COLO668 (cell line): ENCODE data around the gene KIAA0513.
A peak's percentile ranks its signal among the peaks of the same experiment; 100 is the strongest.

Experiments used
- DNase-seq: peaks from one replicate; lab custom pipeline; 2025; ENCODE audit not compliant: unreplicated experiment; lab: John Stamatoyannopoulos, UW

Gene KIAA0513

DNA sequence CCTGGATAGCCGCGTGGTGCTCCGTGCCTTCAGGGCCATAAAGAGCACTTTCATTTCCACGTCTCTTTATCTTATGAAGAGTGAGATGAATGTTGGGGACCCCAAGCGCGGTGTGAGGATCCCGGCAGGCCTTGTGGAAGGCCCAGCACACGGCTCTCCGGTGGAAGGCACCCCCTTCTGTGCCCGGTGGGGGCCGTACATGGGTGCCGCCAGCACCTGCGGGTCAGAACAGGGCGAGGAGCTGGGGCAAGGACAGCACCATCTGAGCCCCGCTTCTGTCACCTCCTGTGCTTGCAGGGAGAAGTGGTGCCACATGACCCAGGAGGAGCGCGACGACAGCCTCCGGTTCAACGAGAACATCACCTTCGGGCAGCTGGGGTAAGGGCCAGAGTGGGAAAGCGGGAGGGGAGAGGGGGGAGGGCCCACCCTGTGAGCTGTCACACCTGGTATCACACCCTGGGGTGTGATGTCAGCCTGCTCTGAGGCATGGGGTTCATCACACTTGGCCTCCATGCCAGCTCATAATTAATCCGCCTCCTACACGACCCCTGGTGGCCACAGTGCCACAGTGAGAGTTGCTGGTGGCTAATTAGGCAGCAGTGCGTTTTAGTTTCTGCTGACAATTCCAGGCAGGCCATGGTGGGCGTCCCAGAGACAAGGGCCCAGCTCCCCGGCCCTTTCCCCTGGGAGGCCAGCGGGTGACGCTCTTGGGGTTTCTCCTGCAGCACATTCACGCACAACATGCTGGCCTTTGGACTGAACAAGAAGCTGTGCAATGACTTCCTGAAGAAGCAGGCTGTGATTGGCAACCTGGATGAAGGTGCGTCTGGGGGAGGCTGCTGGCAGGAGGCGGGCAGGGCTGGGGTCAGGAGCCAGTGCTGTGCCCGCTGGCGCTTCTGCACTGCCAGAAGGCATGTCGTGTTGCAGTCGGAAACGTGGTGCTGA lies 59.0 kb downstream of the KIAA0513 start:
- DNase-seq: peak; percentile 71

- no peak for DNase-seq
Measured at GRCh38 chr16:85087899-85088569, 60.4 kb downstream of the KIAA0513 start.

DNA sequence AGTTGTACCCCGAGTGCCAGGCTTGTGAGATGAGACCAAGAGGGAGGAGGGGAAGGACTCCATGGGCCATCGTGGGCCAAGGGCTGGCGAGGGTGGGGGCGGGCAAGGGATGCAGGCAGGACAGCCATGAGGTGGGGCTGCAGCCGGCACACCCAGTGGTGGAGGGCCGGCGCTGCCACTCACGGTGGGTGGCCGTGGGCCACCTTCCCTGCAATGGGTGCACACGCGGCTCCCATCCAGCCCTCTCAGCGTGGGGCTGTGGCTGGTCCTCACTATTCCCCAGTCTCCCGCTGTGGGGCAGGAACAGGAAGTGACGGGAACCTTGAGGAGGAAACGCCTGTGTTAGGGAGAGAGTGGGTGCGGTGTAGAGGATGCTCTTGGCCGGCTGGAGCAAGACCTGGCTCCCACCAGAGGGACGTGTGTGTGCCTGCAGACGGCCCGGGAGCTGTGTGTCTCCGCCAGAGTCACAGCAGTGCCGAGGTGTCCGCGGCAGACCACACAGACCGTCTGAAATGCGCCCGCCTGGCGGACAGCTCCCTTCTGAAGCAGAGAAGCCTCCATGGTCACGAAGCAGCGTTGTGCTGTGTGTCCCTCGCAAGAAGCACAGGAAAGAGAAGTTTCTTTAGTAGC lies 61.1 kb downstream of the KIAA0513 start:
- DNase-seq: no peak

- DNase-seq: no peak
Measured at GRCh38 chr16:85089525-85089924, 61.9 kb downstream of the KIAA0513 start.

GRCh38 chr16:85090181-85090580 lies 62.6 kb downstream of the KIAA0513 start:
- DNase-seq: no peak

DNA sequence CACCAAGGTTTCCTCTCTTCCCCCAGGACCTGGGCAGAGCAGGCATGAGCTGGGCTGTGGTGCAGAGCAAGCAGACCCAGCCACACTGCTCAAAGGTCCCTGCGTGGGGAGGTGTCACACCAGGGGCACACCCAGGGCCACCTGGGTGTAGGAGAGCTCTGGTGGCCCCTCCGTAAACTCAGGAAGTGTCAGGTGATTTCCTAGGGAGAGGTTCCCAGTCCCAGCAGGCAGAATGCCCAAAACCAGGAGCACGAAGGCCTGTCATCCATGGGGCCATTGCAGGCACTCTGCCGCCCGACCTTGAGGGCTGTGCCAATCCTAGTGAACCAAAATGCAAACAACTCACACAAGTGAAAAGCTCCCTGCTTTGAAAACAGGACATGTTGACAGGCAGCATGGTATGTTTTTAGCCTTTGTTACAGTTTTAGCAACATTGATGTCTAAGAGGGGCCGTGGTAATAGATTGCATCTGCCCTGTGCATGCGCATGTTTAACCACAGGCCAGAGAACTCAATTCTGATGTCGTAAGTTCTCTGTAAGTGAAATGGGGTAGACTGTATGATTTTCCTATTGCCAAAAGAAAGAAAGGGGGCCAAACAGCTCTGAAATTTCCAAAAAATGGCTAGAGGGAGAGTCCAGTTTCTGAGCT lies 63.4 kb downstream of the KIAA0513 start:
- DNase-seq: no peak

DNA sequence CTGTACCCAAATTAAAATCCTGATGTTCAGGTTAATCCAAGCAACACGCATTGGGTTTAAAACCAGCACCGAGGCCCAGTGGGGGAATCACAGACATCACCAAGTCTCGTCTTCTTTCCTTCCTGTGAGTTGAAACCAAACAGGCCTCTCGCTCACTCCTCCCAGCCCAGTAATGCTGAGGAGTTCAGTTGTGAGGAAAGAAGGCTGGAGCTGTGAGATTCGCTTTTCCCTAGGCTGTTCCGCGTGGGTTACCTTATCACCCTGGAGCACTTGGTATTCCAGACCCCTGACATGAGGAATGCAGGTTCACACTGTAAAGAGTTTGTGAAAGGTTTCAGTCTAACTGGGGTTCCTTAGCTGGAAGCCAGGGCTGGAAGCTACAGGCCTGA lies 63.9 kb downstream of the KIAA0513 start:
- DNase-seq: no peak

DNA sequence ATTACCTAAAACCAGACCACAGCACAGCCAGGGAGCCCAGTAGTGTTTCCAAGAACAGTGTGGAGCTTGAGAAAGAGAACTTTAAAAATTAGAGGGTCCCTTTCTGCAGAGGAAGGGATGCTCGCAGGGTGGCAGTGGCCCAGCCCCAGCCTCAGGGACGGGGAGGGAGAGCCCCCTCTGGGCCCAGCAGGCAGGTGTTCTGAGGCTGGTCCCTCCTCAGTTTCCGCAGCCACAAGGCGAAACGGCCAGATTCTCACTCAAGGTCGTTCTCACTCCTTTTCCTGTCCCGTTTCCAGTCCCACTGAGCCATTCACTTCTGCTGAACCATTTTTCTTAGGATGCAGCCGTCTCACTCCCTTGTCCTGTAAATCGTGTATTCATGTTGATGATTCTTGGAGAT lies 64.7 kb downstream of the KIAA0513 start:
- DNase-seq: no peak

- DNase-seq: no peak
Measured at GRCh38 chr16:85092851-85093250, 65.3 kb downstream of the KIAA0513 start.

DNA sequence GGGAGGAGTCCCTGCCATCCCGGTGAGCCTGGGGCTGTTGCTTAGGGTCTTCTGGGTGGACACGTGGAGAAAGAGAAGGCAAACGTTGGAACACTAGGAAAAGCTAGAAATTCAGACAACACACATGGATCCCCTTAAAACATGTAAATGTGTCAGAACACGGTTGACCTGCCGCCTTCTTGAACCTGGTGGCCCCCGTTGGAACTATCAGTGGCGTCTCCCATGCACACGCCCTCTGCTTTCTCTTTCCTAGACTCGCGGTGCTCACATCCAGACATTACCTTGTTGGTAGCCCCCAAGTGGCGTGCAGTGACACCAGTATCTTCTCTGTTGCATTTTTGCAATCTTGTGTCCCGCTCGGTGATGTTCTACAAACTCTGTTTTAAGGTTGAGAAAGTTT lies 66.1 kb downstream of the KIAA0513 start:
- DNase-seq: no peak

- no peak for DNase-seq
Measured at GRCh38 chr16:85094176-85094805, 66.7 kb downstream of the KIAA0513 start.

GRCh38 chr16:85094812-85095211 lies 67.2 kb downstream of the KIAA0513 start:
- no peak for DNase-seq

DNA sequence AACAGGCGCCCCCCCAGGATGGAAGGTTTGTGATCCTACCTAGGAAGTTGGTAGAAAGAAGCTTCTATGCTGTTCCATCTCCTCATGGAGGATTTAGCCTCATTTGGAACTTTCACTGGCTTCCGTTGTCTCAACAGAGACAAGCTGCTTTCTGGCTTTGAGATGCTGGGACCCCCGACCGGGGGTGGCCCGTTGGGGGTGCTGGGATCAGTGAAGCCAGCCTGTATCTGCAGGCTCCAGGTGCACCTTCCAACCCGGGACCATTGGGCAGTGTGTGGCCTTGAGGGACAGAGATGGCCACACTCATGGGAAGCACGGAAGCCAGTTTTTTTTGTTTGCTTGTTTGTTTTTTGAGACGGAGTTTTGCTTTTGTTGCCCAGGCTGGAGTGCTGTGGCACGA lies 69.3 kb downstream of the KIAA0513 start:
- DNase-seq: no peak

DNA sequence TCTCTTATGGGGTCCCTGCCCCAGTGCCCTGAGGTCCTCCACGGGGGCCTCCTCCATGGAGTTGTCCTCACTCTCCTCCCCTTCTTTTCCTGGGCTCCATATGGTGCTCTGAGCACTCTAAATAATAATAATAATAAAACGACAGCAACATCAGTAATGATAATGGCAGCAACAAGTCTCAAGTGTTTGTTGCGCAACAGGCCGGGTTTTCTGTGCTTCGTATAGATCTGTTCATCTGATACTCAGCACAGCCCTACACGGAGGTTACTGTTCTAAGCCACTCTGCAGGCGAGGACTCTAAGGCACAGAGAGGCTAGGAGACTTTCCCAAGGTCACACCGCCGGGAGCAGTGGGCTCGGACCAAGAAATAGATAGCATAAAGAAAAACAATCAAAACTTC lies 71.0 kb downstream of the KIAA0513 start:
- no peak for DNase-seq

DNA sequence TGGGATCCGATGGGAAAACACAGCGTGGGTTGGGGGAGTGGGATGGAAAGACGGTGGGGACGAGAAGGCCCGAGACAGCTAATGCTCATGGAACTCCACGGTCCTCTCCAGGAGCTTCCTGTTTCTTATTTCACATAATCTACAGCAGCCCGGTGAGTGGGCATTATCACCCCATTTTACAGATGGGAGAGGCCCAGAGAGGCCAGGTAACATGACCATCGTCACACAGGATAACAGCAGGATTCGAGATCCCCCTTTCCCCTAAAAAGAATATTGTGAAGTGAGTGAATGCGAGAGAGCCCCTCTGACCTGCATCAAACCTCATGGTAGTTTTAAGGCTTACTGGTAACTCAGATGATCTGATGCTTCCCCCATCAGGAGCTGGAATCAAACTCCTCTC lies 72.7 kb downstream of the KIAA0513 start:
- DNase-seq: no peak

GRCh38 chr16:85101956-85102630 lies 74.5 kb downstream of the KIAA0513 start:
- DNase-seq: no peak

- no peak for DNase-seq
Measured at GRCh38 chr16:85103114-85104079, 75.8 kb downstream of the KIAA0513 start.

- no peak for DNase-seq
Measured at GRCh38 chr16:85104147-85104546, 76.6 kb downstream of the KIAA0513 start.

GRCh38 chr16:85104821-85105391 lies 77.3 kb downstream of the KIAA0513 start:
- DNase-seq: peak; percentile 13
